DOHH2 (cell line): ENCODE results near the gene LRRC4B.

Experiments used
- H3F3A ChIP-seq: fragments of 200-600 bp; sonication (generic), shearing (Covaris generic); 2 replicates; pipeline ENCODE4 v1.6.0; 2016; ENCODE audit warnings: antibody characterized with exemption, mild to moderate bottlenecking; ENCODE audit not compliant: control insufficient read depth, insufficient read depth
- H3K27ac ChIP-seq: fragments of 200-600 bp; sonication (generic); 2 replicates; pipeline ENCODE4 v1.5.1; 2014; ENCODE audit warnings: low read depth, mild to moderate bottlenecking, low read length, moderate library complexity
- H3K27me3 ChIP-seq: fragments of 200-600 bp; sonication (generic); 2 replicates; pipeline ENCODE4 v1.6.1; 2014; ENCODE audit warnings: mild to moderate bottlenecking, low read length, mixed read lengths; ENCODE audit not compliant: control insufficient read depth
- H3K36me3 ChIP-seq: fragments of 200-600 bp; sonication (generic); 2 replicates; pipeline ENCODE4 v1.6.1; 2014; ENCODE audit warnings: mild to moderate bottlenecking, low read length, moderate library complexity, mixed read lengths; ENCODE audit not compliant: control insufficient read depth
- H3K4me1 ChIP-seq: fragments of 200-600 bp; sonication (generic); 2 replicates; pipeline ENCODE4 v1.6.1; 2014; ENCODE audit warnings: mild to moderate bottlenecking, low read length, mixed read lengths; ENCODE audit not compliant: control insufficient read depth
- H3K4me2 ChIP-seq: fragments of 200-600 bp; sonication (generic); 2 replicates; pipeline ENCODE4 v1.6.0; 2014; ENCODE audit warnings: mild to moderate bottlenecking, low read length, moderate library complexity
- H3K4me3 ChIP-seq: fragments of 200-600 bp; sonication (generic); 2 replicates; pipeline ENCODE4 v1.5.1; 2014; ENCODE audit warnings: mild to moderate bottlenecking, low read length, mixed read lengths
- H3K79me2 ChIP-seq: fragments of 200-600 bp; sonication (generic); 2 replicates; pipeline ENCODE4 v1.6.1; 2014; ENCODE audit warnings: mild to moderate bottlenecking, low read length, mixed read lengths; ENCODE audit not compliant: control insufficient read depth
- H3K9me2 ChIP-seq: fragments of 200-600 bp; sonication (generic); replicated peaks from 2 replicates; pipeline ENCODE4 v1.6.1; 2014; ENCODE audit warnings: mild to moderate bottlenecking, low read length, mixed read lengths; ENCODE audit not compliant: control insufficient read depth
- H3K9me3 ChIP-seq: fragments of 200-600 bp; sonication (generic); 2 replicates; pipeline ENCODE4 v1.6.1; 2014; ENCODE audit warnings: antibody characterized with exemption, low read length, mixed read lengths; ENCODE audit not compliant: control insufficient read depth, insufficient read depth
- H4K20me1 ChIP-seq: fragments of 200-600 bp; sonication (generic); 2 replicates; pipeline ENCODE4 v1.6.0; 2014; ENCODE audit warnings: low read depth, mild to moderate bottlenecking, antibody characterized with exemption, low read length, moderate library complexity; ENCODE audit not compliant: control insufficient read depth, insufficient read depth
- CTCF ChIP-seq: fragments of 200-600 bp; sonication (generic); IDR thresholded peaks from one replicate; pipeline ENCODE4 v1.5.1; 2014; ENCODE audit warnings: antibody characterized with exemption, mild to moderate bottlenecking, low read depth, low read length; ENCODE audit not compliant: poor library complexity, severe bottlenecking
- EZH2phosphoT487 ChIP-seq: fragments of 200-600 bp; sonication (generic); IDR thresholded peaks from 2 replicates; pipeline ENCODE4 v1.6.1; 2017; ENCODE audit warnings: borderline replicate concordance, mild to moderate bottlenecking, antibody characterized with exemption, low read length, moderate library complexity, mixed read lengths

LRRC4B gene

GRCh38 chr19:50515168-50515561, 53.1 kb downstream of the LRRC4B start:
- Histone ChIP-seq H3K27ac (no peak overlapping the region), H3K9me2 (no peaks in the 10 kb centered on the region)

DNA sequence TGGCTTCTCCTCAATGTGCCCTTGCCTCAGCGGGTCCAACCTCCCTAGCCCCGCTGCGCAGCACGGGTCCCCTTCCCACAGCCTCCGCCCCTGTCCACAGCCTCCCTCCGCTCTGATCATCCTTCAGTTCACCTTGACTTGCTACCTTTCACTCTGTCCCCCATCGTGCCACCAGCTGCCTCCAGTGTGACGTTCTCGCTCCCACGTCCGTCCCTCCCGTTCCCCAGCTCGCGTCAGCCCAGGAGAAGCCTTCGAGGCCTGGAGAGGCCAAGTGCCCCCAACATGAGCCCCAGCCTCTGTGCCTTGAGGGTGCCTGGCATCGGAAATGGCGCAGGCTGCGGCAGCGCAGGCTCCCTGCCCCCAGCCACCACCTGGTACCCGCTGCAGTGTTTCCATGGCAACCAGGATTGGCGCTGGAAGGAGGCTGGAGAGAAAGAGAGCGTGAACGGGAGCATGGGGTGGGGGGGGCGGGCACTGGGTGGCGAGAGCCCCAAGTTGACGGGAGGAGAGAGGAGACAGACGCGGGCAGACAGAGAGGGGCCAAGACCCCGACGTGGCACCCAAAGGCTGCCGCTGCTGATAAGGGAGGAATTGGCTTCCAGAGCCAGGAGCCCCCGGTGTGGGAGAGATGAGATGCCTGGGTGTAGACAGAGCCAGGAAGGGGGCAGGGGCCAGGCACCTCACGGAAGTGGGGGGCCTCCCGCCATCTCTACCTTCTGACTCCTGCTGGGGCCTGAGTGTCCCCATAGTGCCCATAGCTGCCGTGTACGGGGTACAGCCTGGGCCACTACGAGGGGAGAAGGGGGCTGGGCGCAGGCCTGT, 53.7 kb downstream of the LRRC4B start:
- Histone ChIP-seq H3K9me3 (no peaks in the 10 kb centered on the region), H3K36me3 (no peaks in the 10 kb centered on the region), H3F3A (no peaks in the 10 kb centered on the region), H3K9me2 (no peaks in the 10 kb centered on the region), H3K4me3 (no peak overlapping the region), H3K4me1 (peaks cover 14% of the 10 kb centered on the region), H4K20me1 (no peaks in the 10 kb centered on the region), H3K79me2 (peaks cover 3% of the 10 kb centered on the region; the same call in 1 of the 2 replicates), H3K27me3 (no peaks in the 10 kb centered on the region), H3K4me2 (no peak overlapping the region), H3K27ac (no peak overlapping the region)
- TF ChIP-seq CTCF = no peak
- TF ChIP-seq EZH2phosphoT487 = no peak

More at GRCh38 chr19:50515168-50515561, 53.1 kb downstream of the LRRC4B start:
- Histone ChIP-seq H3K4me1 (peaks cover 14% of the 10 kb centered on the region), H3K9me3 (no peaks in the 10 kb centered on the region), H3K4me3 (no peak overlapping the region), H3K79me2 (peaks cover 3% of the 10 kb centered on the region; the same call in 1 of the 2 replicates), H3K36me3 (no peaks in the 10 kb centered on the region), H3F3A (no peaks in the 10 kb centered on the region), H3K4me2 (no peak overlapping the region), H3K27me3 (no peaks in the 10 kb centered on the region), H4K20me1 (no peaks in the 10 kb centered on the region)
- TF ChIP-seq EZH2phosphoT487 (no peak), CTCF (no peak)

DNA sequence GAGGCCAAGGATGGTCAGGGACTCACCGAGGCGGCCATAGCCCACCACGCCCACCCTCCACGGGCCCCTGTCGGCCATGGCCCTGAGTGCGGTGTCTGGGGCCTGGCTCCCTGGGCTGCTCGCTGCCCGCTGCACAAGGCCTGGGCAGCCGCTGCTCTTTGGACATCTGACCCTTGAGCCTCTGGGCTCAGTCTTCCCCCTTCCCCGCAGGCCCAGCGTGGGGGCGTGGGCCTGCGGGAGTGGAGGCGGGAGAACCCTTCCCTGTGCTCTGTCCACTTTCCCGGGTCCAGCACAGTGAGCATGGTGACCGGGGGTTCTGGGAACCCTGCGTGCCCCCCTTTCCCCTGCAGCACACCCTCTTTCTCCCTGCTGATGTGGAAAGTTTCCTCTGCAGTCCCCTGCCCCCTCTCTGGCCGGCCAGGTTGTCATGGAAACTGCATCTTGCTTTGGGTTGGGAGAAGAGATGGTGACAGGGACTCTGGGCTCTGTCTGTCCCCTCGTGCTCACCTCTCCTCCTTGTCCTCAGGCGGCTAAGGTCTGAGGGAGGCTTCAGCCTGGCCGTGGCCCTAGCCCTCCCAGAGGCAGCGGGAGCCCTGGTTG, 54.4 kb downstream of the LRRC4B start, which contains the start of gene ASPDH:
Gene ASPDH, minus strand, starts transcription at position 168 of the 600 bp plus-strand sequence. Its CDS starts 90 bp downstream, at position 78.
- Histone ChIP-seq H4K20me1 (no peaks in the 10 kb centered on the region), H3K27ac (no peak within 1 kb of the TSS), H3K36me3 (no peaks in the 10 kb centered on the region), H3K79me2 (peaks cover 3% of the 10 kb centered on the region; the same call in 1 of the 2 replicates), H3F3A (no peaks in the 10 kb centered on the region), H3K4me2 (no peak within 1 kb of the TSS), H3K9me3 (no peaks in the 10 kb centered on the region), H3K4me3 (no peak within 1 kb of the TSS), H3K4me1 (peaks cover 14% of the 10 kb centered on the region), H3K27me3 (no peaks in the 10 kb centered on the region), H3K9me2 (no peaks in the 10 kb centered on the region)
- no peak for TF ChIP-seq CTCF
- no peak for TF ChIP-seq EZH2phosphoT487
